HCEC 1CT (cell line): ENCODE data around the gene C2orf78.
"Not testable (repeated sequence)": the region's sequence is repeated elsewhere in the genome, so short reads cannot be mapped to it uniquely, and the experiment has no call there.

Experiments used
- DNase-seq: peaks from one replicate; pipeline ENCODE4 v3.0.0-alpha.2; 2017

C2orf78 gene

DNA sequence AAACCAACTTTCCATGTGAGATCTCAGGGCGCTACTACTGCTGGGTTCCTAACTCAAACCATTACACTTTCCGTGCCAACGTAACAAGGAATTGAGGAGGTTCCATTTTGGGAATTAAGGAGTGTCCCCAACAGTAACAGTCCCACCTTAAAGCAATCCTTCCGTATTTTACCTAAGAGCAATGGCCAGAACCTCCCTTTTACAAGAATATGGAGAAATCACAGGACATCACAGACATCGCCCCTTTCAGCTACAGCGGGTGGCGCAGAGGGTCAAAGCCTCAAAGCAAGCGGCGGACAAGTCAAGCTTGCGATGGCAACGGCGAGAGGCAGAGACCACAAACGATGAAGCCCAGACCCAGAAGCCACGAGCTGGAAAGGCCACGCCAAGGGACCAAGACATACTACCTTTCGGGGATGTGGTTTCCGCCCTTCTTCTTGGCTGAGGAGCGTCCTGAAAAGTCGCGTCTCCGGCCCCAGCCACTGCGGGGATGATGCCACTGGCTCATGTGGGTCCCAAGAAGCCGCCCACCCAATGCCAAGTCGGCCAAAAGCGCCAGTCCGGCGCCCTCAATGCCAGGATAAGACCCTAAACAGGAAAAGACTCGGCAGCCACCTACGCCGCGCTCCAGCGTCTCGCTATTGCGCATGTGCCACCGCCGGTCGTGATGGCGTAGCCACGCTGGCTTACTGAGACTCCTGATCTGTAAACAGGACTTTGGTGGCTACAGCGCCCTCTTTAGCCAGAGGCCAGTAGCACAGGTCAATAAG lies 4.3 kb upstream of the C2orf78 start, which contains the start of gene DUSP11:
Gene DUSP11 (minus strand): TSS at position 637 of the 770 bp plus-strand sequence. CDS start 129 bp downstream, at position 508.
- peak; percentile 84 for DNase-seq

DNA sequence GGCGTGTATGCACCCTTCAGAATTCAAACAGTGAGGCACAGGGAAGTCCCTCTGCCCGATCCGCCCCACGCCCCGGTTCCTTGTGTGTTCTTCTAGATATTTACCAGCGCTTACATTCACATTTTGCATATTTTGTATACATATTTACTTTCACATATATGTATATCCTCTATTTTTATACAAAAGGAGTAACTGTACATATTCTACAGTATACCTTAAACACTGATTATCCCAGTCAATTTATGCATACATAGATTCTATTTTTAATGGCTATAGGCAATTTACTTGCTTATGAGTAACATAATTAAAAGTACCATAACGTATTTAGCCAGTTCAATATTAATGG lies 3.8 kb upstream of the C2orf78 start:
- no peak for DNase-seq

- DNase-seq: not testable (repeated sequence)
Observed at GRCh38 chr2:73783402-73783801, 581 bp upstream of the C2orf78 start.

DNA sequence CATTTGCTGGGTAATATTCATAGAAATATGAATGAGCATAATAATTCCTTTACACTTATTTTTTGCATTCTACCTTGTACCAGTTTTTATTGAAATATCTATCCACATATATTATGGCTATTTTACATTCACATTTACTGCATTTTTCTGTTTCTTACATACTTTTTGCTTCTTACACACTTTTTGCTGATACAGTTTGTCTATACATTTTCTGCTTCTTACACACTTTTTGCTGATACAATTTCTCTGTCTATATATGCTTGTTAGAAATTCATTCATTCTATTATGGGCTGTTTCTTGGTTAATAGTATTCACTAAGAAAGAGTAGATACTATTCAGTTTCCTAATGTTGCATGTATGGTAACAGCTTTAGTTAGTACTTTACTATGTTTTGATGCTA lies 27.9 kb downstream of the C2orf78 start:
- DNase-seq: no peak

- DNase-seq: no peak
Observed at GRCh38 chr2:73812635-73813034, 28.7 kb downstream of the C2orf78 start.

- DNase-seq: no peak
Observed at GRCh38 chr2:73818296-73818695, 34.3 kb downstream of the C2orf78 start.

DNA sequence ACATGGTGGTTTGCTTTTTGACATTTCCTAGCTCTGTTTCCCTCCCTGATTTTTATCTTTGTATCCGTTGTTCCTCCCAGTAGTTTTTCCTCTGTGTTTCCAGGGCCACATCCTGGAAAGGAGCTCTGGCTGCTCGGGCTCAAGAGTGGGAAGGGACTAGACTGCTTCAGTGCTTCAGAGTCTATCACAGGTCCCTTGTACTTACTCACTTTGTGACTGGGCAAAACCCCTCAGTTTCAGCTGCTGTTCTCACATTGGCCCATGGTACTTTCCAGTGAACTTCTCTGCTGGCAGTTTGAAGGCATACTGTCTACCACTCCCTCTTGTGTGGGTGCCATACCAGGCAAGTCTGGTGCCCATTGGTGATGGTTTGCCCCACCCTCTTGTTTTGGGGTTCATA lies 37.2 kb downstream of the C2orf78 start:
- DNase-seq: no peak

GRCh38 chr2:73821669-73822068 lies 37.7 kb downstream of the C2orf78 start:
- no peak for DNase-seq

- no peak for DNase-seq
Observed at GRCh38 chr2:73822276-73822675, 38.3 kb downstream of the C2orf78 start.

- DNase-seq: no peak
Observed at GRCh38 chr2:73822991-73823390, 39.0 kb downstream of the C2orf78 start.

- no peak for DNase-seq
Observed at GRCh38 chr2:73823416-73823815, 39.4 kb downstream of the C2orf78 start.

GRCh38 chr2:73823916-73824523 lies 40.0 kb downstream of the C2orf78 start:
- DNase-seq: peak; percentile 65

GRCh38 chr2:73825408-73825807 lies 41.4 kb downstream of the C2orf78 start:
- no peak for DNase-seq

GRCh38 chr2:73827018-73827417 lies 43.0 kb downstream of the C2orf78 start:
- DNase-seq: peak; percentile 53

GRCh38 chr2:73827660-73828388 lies 43.8 kb downstream of the C2orf78 start:
- DNase-seq: no peak

GRCh38 chr2:73828389-73828817 lies 44.4 kb downstream of the C2orf78 start:
- no peak for DNase-seq

DNA sequence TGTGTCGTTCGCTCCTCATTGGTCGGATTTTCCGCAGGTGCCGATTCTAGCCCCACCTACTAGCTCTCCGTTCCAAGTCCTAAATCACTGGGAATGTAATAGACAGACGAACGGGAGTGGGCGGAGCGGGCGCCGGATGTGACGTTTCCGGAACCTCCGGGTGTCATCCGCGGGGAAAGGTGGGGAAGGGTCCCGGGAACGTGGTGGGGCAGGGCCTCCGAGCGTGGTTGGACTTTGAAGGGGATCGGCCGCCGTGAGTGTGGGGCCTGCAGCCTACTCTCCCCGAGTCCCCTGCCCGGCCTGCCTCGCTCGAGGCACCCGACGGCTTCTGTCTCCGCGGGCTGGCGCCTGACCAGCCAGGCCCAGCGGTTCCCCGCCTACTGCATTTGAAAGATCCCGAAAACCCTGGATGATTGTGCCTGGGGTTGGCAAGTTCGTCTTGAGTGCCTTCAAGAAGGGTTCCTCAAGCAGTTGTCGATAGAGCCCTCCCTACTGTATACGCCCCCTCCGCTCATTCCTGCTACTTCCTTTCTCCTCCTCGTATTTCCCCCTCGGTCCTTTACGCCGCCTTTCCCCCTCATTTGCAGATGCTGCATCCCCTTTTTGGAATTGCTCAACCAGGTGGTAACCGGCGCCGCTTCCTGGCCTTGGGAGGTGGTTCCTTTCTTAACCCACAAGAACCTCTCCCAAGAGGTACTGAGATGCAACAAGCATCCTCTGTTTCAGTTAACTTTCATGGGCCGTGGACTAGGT lies 45.0 kb downstream of the C2orf78 start, which contains the start of gene STAMBP:
Gene STAMBP (plus strand): TSS at position 144 of the 753 bp plus-strand sequence. CDS start 1,896 bp downstream, outside the sequence.
- DNase-seq: peak; percentile 96

DNA sequence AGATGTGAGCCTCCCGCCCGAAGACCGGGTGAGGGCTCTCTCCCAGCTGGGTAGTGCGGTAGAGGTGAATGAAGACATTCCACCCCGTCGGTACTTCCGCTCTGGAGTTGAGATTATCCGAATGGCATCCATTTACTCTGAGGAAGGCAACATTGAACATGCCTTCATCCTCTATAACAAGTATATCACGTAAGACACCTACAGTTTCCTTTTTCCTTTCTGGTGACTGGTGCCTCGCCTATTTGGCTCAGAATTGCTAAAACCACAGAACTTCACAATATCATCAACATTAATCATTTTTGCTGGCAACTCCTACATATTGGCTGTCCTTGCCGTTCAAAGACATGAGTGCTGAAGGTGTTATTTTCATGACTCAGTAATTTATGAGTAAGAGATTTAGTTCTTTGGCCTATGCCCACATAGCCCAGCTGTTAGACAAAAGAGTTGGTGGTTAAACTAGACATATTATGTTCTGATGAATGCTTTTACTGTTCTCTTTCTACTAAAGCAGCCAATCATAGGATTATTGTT lies 47.0 kb downstream of the C2orf78 start:
- peak; percentile 96 for DNase-seq

DNA sequence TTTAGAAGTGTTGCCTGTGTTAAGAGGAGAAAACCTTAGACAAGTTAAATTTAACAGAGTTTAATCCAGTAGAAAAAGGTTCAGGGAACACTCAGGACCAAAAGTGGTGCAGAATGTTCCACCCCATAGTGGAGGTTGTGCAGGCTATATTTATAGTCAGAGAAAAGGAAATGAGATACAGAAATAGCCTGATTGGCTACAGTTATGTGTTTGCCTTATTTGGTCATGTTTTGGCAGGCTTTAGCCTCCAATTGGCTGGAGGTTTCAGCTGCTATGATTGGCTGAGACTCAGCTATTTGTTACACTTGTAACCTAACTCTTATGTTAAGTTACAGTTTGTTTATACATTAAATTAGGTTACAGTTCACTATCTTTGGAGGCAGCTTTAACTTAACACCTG lies 48.9 kb downstream of the C2orf78 start:
- DNase-seq: peak; percentile 57

GRCh38 chr2:73836141-73836943 lies 52.4 kb downstream of the C2orf78 start:
- no peak for DNase-seq

- DNase-seq: no peak
Observed at GRCh38 chr2:73837847-73838585, 54.0 kb downstream of the C2orf78 start.
